Activated T-helper 9 cell treated with anti-CD3 and anti-CD28 coated beads, Interleukin-2, amount 50 U/mL, for 16 hours (primary cell): ENCODE results near the gene GARIN3.
"Not testable (repeated sequence)": the region's sequence is repeated elsewhere in the genome, so short reads cannot be mapped to it uniquely, and the experiment has no call there.

Source experiments
- DNase-seq: peaks from one replicate; pipeline ENCODE4 v3.0.0-alpha.2; 2020; ENCODE audit warnings: low read depth

Gene GARIN3

GRCh38 chr5:157166214-157167213 lies at the start of gene GARIN3:
Gene GARIN3, minus strand, starts transcription at chr5:157166264. Its CDS starts 96 bp downstream, at chr5:157166168.
- no peak for DNase-seq

- DNase-seq, result no peak
Observed at GRCh38 chr5:157215514-157216167, 49.6 kb upstream of the GARIN3 start.

- no peak for DNase-seq
Observed at GRCh38 chr5:157214861-157215513, 48.9 kb upstream of the GARIN3 start.

GRCh38 chr5:157214415-157214814 lies 48.4 kb upstream of the GARIN3 start:
- DNase-seq, result no peak

- no peak for DNase-seq
Observed at GRCh38 chr5:157213527-157214243, 47.6 kb upstream of the GARIN3 start.

GRCh38 chr5:157212307-157212706 lies 46.2 kb upstream of the GARIN3 start:
- DNase-seq, result no peak

- not testable (repeated sequence) for DNase-seq
Observed at GRCh38 chr5:157210652-157211051, 44.6 kb upstream of the GARIN3 start.

GRCh38 chr5:157205708-157206107 lies 39.6 kb upstream of the GARIN3 start:
- no peak for DNase-seq

GRCh38 chr5:157204765-157205164 lies 38.7 kb upstream of the GARIN3 start:
- no peak for DNase-seq

- no peak for DNase-seq
Observed at GRCh38 chr5:157203417-157203816, 37.4 kb upstream of the GARIN3 start.

- no peak for DNase-seq
Observed at GRCh38 chr5:157201857-157202256, 35.8 kb upstream of the GARIN3 start.

- DNase-seq, result no peak
Observed at GRCh38 chr5:157198277-157198986, 32.4 kb upstream of the GARIN3 start.

- no peak for DNase-seq
Observed at GRCh38 chr5:157197086-157197485, 31.0 kb upstream of the GARIN3 start.

- DNase-seq, result no peak
Observed at GRCh38 chr5:157196045-157196444, 30.0 kb upstream of the GARIN3 start.

- no peak for DNase-seq
Observed at GRCh38 chr5:157193699-157194424, 27.8 kb upstream of the GARIN3 start.

- peak; percentile 34 for DNase-seq
Observed at GRCh38 chr5:157189223-157189622, 23.2 kb upstream of the GARIN3 start.

- DNase-seq, result no peak
Observed at GRCh38 chr5:157188270-157188669, 22.2 kb upstream of the GARIN3 start.

- DNase-seq, result no peak
Observed at GRCh38 chr5:157187046-157187754, 21.1 kb upstream of the GARIN3 start.

GRCh38 chr5:157186309-157187045 lies 20.4 kb upstream of the GARIN3 start:
- no peak for DNase-seq
